Measurements from ENCODE around the gene CRTC3.
"Not testable (repeated sequence)": the region's sequence is repeated elsewhere in the genome, so short reads cannot be mapped to it uniquely, and the experiment has no call there.

The CRTC3 gene

GRCh38 chr15:90645873-90646575 is 116.3 kb downstream of the CRTC3 start:
- in situ Hi-C loops (cut with MboI; ENCODE audit: low sequenced_read_pairs) = no loop called here

GRCh38 chr15:90646662-90647305 is 117.1 kb downstream of the CRTC3 start:
- in situ Hi-C loops (cut with MboI; ENCODE audit: low sequenced_read_pairs) = no loop called here

- in situ Hi-C loops (cut with MboI; ENCODE audit: low sequenced_read_pairs) = no loop called here
Measured at GRCh38 chr15:90647326-90647725, 117.6 kb downstream of the CRTC3 start.

GRCh38 chr15:90648137-90649070 is 118.7 kb downstream of the CRTC3 start:
- in situ Hi-C loops (cut with MboI; ENCODE audit: low sequenced_read_pairs) = no loop called here

GRCh38 chr15:90650117-90650955 is 120.6 kb downstream of the CRTC3 start:
- in situ Hi-C loops (cut with MboI; ENCODE audit: low sequenced_read_pairs) = no loop called here

- in situ Hi-C loops (cut with MboI; ENCODE audit: low sequenced_read_pairs) = no loop called here
Measured at GRCh38 chr15:90650956-90651689, 121.4 kb downstream of the CRTC3 start.

- in situ Hi-C loops (cut with MboI; ENCODE audit: low sequenced_read_pairs) = no loop called here
Measured at GRCh38 chr15:90654233-90655136, 124.8 kb downstream of the CRTC3 start.

GRCh38 chr15:90657520-90658172 is 127.9 kb downstream of the CRTC3 start:
- in situ Hi-C loops (cut with MboI; ENCODE audit: low sequenced_read_pairs) = not testable (repeated sequence)

- in situ Hi-C loops (cut with MboI; ENCODE audit: low sequenced_read_pairs) = no loop called here
Measured at GRCh38 chr15:90659481-90659880, 129.8 kb downstream of the CRTC3 start.

- in situ Hi-C loops (cut with MboI; ENCODE audit: low sequenced_read_pairs) = no loop called here
Measured at GRCh38 chr15:90660195-90660998, 130.7 kb downstream of the CRTC3 start.

- in situ Hi-C loops (cut with MboI; ENCODE audit: low sequenced_read_pairs) = not testable (repeated sequence)
Measured at GRCh38 chr15:90660999-90661330, 131.2 kb downstream of the CRTC3 start.

- in situ Hi-C loops (cut with MboI; ENCODE audit: low sequenced_read_pairs) = not testable (repeated sequence)
Measured at GRCh38 chr15:90664081-90664461, 134.3 kb downstream of the CRTC3 start.

- in situ Hi-C loops (cut with MboI; ENCODE audit: low sequenced_read_pairs) = no loop called here
Measured at GRCh38 chr15:90664650-90665287, 135.0 kb downstream of the CRTC3 start.

GRCh38 chr15:90665288-90666134 is 135.8 kb downstream of the CRTC3 start:
- in situ Hi-C loops (cut with MboI; ENCODE audit: low sequenced_read_pairs) = no loop called here

- in situ Hi-C loops (cut with MboI; ENCODE audit: low sequenced_read_pairs) = no loop called here
Measured at GRCh38 chr15:90666135-90666909, 136.6 kb downstream of the CRTC3 start.

Measured in HL-60/S4 (cell line).